NOMO-1 treated with dmso at 0.1 percent for 144 hours (cell line): ENCODE measurements around the gene SSTR5.
"Not testable (repeated sequence)": the region's sequence is repeated elsewhere in the genome, so short reads cannot be mapped to it uniquely, and the experiment has no call there.

ENCODE experiments used
- DNase-seq: peaks from one replicate; lab custom pipeline; 2025; ENCODE audit not compliant: unreplicated experiment; lab: John Stamatoyannopoulos, UW

Gene SSTR5

DNA sequence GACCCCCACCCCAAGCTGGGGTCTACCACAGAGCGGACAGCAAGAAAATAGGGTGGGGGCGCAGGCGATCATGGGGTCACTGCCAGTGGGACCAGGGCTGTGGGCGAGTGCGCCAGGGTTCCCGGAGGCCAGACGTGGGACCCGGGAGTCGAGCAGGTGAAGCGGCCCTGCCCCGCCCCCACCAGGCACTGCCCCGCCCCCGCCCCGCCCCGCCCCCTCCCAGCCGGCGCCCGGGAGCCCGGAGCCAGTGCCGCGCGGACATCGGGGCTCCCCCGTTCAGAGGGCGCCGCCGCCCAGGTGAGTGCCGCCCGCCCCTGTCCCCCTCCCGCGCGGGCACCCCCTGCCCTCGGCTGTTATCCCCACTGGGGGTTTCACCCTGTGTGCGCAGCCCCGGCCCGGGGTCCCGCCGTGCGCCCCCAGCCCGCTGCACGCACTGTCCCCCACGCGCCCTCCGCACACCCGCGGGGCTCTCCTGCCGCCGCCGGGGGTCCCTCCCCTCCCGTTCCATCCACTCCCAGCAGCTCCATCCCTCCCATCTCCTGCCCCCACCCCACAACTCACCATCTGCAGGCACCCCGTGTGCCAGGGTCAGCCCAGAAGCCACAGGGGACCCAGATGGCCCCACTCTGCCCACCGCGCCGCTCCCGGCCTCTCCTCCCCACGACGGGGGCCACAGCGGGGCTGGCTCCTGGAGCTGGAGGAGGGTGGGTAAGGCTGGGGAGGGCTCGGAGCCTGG is at the start of gene SSTR5:
Gene SSTR5, plus strand, starts transcription at position 222 of the 736 bp plus-strand sequence. CDS start 6,122 bp downstream, outside the sequence.
- DNase-seq = no peak

DNA sequence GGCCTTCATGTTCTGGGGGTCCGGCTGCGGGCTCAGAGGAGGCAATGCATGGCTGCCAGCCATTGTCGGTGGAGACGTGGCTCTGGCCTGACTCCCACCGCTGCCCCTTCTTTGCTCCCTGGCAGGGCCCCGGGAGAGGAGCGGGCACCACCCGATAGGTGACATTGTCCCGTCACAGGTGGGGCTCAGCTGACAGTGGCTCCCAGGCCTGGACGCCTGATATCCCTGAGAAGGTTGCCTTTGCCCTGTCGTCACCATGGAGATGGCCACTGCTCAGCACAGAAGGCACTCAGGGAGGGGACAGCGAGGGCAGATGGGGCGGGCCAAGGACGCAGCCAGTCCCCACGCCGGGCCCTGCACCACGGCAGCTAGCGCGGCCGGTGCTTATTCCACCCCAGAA is 48.4 kb upstream of the SSTR5 start:
- DNase-seq = no peak

- not testable (repeated sequence) for DNase-seq
Measured at GRCh38 chr16:1025183-1025809, 47.3 kb upstream of the SSTR5 start.

- DNase-seq = no peak
Measured at GRCh38 chr16:1026057-1026783, 46.3 kb upstream of the SSTR5 start.

GRCh38 chr16:1026784-1027500 is 45.6 kb upstream of the SSTR5 start:
- DNase-seq = no peak

GRCh38 chr16:1027501-1027815 is 45.1 kb upstream of the SSTR5 start:
- DNase-seq = no peak

GRCh38 chr16:1028056-1028455 is 44.5 kb upstream of the SSTR5 start:
- DNase-seq = no peak

DNA sequence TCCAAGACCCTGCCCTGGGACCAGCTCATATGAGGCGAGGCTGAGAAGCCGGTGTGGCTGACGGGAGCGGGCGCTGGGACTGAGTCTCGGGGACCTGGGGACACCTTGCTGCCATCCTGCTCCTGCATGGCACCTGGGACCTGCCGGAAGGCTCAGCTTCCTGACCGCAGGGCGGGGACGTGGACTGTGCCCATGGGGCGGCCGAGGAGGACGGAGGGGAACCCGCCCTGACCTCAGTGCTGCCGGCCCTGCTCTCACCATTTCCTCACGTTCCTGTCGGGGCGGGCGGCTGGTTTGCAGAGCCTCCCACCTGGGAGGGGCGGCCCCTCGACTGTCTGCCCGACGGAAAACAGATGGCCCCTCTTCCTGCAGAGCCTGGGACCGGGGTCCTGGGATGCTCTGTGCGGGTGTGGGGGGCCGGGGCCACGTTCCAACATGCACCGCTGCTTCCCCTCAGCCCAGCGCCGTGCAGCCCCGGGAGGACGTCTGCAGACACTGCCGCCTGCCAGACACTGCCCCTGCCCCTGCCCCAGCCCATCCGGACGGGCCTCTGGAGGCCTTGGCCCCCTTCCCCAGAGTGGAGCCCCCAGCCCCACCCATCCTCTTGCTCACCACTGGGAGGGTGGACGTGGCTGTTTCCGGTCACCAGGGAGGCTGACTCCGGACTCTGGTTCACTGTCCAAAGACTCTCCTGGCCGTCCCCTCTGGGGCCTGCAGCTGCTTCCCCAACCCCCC is 43.9 kb upstream of the SSTR5 start:
- DNase-seq = no peak

DNA sequence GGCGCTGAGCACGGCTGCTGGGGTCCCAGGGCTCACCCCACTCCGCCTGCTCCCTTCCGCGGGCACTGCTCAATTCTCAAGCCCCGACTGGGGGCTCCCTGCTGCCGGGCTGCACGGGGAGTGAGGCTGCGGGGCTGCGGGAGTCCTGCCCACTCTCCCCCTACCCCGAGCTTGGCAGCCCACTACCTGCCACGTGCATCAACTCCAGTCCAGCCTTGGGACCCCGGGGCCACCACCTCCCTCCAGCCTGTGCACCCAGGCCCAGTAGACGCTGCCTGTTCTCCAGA is 43.3 kb upstream of the SSTR5 start:
- no peak for DNase-seq

DNA sequence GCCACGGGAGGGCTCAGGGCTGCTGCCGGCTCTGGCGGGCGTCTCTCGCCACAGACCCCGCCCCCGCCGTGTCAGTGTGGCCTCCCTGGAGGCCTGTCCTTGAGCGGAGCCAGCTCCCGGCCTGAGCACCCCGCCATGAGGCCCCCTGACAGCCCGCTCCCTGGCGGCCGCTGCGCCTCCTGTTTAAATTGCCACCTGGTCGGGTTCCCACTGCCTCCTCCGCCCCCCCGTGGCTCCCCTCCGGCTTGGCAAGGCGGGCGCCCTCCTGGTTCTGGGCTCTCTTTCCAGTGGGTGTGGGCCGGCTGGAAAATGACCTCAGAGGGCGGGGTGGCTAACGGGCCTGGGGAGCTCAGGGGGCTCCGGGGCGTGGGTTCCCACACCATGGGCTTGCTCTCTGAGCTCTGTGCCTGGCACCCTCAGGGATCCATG is 42.1 kb upstream of the SSTR5 start:
- no peak for DNase-seq

DNA sequence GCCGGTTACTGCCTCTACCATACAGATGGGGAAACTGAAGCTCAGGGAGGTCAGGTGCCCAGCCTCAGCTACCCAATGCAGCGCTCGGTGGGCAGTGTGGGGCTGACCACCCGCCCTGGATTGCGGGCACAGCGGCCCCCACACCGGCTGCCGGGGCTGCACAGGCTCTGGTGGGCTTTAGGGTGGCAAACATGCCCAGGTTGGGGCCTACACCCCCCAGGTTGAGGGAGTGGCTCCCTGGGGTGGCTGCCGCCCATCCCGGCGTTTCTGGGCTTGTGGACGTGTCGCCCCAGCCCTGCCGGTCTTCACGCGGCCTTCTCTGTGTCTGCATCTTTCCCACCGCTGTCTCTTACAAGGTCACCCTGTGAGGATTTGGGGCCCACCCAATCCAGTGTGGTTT is 40.9 kb upstream of the SSTR5 start:
- no peak for DNase-seq

- no peak for DNase-seq
Measured at GRCh38 chr16:1032607-1033006, 39.9 kb upstream of the SSTR5 start.

DNA sequence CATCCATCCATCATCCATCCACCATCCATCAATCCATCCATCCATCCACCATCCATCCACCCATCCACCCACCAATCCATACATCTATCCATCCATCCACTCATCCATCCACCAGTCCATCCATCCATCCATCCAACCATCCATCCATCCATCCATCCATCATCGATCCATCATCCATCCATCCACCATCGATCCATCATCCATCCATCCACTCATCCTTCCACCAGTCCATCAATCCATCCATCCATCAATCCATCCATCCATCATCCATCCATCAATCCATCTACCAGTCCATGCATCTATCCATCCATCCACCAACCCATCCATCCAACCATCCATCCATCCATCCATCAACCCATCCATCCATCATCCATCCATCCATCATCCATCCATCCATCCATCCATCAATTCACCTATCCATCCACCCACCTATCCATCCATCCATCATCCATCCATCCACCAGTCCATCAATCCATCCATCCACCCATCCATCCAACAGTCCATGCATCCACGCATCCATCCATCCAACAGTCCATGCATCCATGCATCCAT is 39.3 kb upstream of the SSTR5 start:
- DNase-seq = no peak

GRCh38 chr16:1034230-1035065 is 38.1 kb upstream of the SSTR5 start:
- DNase-seq = no peak

DNA sequence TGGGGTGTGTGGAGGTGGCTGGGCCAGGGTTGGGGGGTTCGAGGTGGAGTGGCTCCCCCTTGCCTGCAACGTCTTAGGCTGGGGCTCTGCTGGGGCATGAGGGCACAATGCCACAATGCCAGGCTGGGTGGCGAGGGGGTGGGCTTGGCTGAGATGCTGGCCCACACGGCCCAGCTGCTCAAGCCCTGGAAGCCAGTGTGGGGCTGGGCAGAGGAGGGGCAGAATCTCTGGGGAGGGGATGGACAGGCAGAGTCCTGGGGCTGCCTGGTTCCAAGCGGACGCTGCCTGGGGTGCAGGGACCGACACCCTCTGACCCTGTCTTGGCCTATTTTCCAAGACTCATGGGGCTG is 37.5 kb upstream of the SSTR5 start:
- no peak for DNase-seq

GRCh38 chr16:1036166-1036565 is 36.4 kb upstream of the SSTR5 start:
- no peak for DNase-seq

- no peak for DNase-seq
Measured at GRCh38 chr16:1036726-1037393, 35.7 kb upstream of the SSTR5 start.

GRCh38 chr16:1037394-1038257 is 34.9 kb upstream of the SSTR5 start:
- DNase-seq = no peak

DNA sequence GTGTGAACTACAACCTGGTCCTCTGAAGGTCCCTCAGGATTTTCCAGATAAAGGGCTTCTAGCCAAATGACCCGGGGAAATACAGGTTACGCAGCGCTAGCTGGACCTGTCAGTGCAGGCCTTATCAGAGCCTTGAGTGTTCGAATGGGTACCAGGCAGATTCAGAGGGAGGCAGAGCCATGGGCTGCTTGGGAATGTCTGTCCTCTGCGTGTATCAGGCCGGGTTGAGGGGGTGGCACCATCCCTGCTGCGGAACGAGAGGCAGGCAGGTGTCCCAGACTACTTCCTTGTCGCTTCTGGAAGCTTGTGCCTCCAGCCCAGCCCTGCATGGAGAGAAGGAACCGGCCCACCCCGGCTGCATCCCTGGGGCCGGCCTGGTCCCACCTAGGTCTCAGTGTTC is 33.6 kb upstream of the SSTR5 start:
- no peak for DNase-seq
